ENCODE measurements around the gene CD81. TPM values are rescaled to one million over a fixed set of nuclear protein-coding genes. Genes with fewer than 3 reads are reported as not detected.

The CD81 gene
- total RNA-seq, 3 donors from 2014 or later: 311 to 770 (median 330) TPM

DNA sequence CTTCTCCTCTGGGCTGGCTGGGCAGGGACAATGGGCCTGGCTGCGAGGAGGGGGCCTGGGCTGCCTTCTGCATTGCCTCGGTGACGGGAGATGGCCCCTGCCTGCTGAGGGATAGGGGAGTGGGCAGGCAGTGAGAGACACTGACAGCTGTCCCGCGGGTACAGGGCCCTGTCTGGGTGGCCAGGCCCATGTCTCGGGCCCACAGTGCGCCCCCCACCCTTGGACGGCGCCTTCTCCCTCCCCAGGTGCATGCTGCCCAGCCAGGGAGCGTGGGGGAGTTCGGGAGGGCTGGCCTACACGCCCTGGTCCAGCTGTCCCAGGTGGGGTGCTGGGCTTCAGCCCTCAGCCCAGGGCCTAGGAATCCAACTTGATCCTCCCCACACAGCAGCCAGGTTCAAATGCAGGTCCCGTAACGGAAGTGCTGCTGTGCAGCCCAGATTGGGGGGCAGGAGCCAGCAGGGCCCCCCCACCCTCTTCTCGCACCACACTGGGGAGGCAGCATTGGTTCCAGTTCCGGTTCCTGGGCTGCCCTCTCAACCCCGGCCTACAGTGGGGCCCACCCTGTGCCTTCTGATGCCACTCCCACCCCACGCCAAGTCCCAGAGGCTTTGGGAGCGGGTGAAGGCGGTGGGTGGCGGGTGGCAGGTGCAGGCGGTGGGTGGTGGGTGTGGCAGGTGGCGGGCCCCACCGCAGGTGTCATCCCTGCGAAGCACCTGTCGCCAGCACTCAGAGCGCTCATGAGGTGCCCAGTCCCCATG, 16.2 kb downstream of the CD81 start:
- H3K27ac ChIP-seq: peak overlapping the region; percentile 35 to 85
- peaks cover 6% of the 10 kb centered on the region for H3K36me3 ChIP-seq
- no peaks in the 10 kb centered on the region for H3K9me3 ChIP-seq
- no peak for DNase-seq (ENCODE audit: low spot score in 2 of 2)
- no peak for TF ChIP-seq POLR2A (IDR thresholded peaks at IDR 0.05)
- TF ChIP-seq POLR2AphosphoS5 (IDR thresholded peaks at IDR 0.05): no peak
- TF ChIP-seq, protein P1, sequence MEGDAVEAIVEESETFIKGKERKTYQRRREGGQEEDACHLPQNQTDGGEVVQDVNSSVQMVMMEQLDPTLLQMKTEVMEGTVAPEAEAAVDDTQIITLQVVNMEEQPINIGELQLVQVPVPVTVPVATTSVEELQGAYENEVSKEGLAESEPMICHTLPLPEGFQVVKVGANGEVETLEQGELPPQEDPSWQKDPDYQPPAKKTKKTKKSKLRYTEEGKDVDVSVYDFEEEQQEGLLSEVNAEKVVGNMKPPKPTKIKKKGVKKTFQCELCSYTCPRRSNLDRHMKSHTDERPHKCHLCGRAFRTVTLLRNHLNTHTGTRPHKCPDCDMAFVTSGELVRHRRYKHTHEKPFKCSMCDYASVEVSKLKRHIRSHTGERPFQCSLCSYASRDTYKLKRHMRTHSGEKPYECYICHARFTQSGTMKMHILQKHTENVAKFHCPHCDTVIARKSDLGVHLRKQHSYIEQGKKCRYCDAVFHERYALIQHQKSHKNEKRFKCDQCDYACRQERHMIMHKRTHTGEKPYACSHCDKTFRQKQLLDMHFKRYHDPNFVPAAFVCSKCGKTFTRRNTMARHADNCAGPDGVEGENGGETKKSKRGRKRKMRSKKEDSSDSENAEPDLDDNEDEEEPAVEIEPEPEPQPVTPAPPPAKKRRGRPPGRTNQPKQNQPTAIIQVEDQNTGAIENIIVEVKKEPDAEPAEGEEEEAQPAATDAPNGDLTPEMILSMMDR (IDR thresholded peaks at IDR 0.05): no peak
- intact Hi-C loops (cut with DNase I; ENCODE audit: low total_unique reads): no loop called here
- H3K27me3 ChIP-seq: no peaks in the 10 kb centered on the region
- no peak overlapping the region for H3K4me3 ChIP-seq
- H3K4me1 ChIP-seq: peaks cover 13 to 25% of the 10 kb centered on the region in 2 donors

DNA sequence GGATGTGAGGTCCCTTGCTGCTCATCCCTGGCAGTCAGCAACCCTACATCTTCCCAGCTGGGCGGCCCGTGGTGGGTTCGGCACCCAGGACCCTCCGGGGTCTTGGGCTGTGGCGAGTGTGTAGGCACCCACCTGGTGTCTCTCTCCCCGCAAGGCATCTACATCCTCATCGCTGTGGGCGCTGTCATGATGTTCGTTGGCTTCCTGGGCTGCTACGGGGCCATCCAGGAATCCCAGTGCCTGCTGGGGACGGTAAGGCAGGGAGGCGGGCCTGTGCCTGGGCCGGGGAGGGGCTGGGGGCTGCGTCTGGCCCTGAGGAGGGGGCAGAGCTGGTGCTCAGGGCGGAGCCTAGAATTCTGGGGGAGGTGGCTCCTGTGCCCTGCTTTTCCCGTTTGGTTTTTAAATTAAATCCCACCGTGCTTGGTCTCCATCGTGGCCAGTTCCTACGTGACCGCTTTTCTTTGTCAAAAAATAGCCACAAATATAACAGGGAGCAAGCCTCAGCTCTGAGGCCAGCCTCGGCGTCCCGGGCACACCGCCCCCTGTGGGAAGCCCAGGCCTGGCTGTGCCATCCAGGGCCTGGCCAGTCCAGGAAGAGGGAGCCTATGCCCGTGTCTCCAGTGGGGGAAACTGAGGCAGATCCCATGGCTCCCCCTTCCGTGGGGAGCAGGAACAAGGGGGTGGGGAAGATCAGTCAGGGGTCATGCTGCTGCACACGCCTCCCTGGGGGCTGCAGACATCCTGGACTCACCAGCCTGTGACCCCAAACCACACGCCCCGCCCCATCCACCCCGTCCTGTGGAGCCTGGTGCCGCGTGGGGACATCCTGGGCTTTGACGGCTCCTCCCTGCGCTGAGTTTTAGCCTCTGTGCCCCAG, 17.1 kb downstream of the CD81 start:
- H3K36me3 ChIP-seq: peaks cover 6% of the 10 kb centered on the region
- no peaks in the 10 kb centered on the region for H3K9me3 ChIP-seq
- peak overlapping the region in 1 of 2 donors; percentile 85 for H3K27ac ChIP-seq
- intact Hi-C loops (cut with DNase I; ENCODE audit: low total_unique reads): no loop called here
- no peak for DNase-seq (ENCODE audit: low spot score in 2 of 2)
- H3K27me3 ChIP-seq: no peaks in the 10 kb centered on the region
- no peak overlapping the region for H3K4me3 ChIP-seq
- peaks cover 6 to 16% of the 10 kb centered on the region in 2 donors for H3K4me1 ChIP-seq
- TF ChIP-seq POLR2A (IDR thresholded peaks at IDR 0.05) (no peak), POLR2AphosphoS5 (IDR thresholded peaks at IDR 0.05) (no peak)
- TF ChIP-seq, protein P1 (IDR thresholded peaks at IDR 0.05): no peak

DNA sequence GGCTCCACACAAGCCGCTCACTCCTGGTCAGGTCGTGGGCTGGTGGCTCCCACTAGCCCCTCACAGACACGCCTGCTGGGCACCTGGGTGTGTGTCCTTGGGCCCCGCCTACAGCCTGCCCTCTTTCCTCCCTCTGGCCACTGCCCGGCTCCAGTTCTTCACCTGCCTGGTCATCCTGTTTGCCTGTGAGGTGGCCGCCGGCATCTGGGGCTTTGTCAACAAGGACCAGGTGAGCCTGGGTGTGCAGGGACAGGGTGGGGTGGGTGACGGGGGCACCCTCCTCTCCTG, 17.7 kb downstream of the CD81 start:
- Histone ChIP-seq H3K4me1 (peaks cover 4 to 11% of the 10 kb centered on the region in 2 donors), H3K36me3 (peaks cover 6% of the 10 kb centered on the region), H3K9me3 (no peaks in the 10 kb centered on the region), H3K27ac (peak overlapping the region in 1 of 2 donors; percentile 25), H3K4me3 (no peak overlapping the region), H3K27me3 (no peaks in the 10 kb centered on the region)
- intact Hi-C loops (cut with DNase I; ENCODE audit: low total_unique reads): no loop called here
- TF ChIP-seq POLR2A (IDR thresholded peaks at IDR 0.05) (no peak), POLR2AphosphoS5 (IDR thresholded peaks at IDR 0.05) (no peak)
- TF ChIP-seq, protein P1 (IDR thresholded peaks at IDR 0.05): no peak
- no peak for DNase-seq (ENCODE audit: low spot score in 2 of 2)

DNA sequence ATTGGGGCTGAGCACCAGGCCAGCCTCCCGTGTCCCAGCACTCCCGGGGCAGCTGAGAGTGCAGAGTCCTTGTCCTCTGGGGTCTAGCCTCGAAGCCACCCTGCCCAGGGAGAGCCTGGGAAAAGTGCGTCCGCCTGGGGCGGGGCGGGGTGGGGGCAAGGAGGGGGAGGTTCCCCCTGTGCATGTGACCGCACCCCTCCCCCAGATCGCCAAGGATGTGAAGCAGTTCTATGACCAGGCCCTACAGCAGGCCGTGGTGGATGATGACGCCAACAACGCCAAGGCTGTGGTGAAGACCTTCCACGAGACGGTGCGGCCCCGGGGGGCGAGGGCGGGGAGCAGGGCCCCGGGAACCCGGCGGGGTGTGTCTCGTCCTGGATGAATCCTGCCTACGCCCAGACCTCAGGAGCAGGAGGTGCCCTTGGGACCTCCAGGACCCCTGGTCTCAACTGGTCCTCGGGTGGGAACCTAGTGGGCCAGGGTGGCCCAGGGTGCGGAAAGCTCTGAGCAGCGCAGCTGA, 18.2 kb downstream of the CD81 start:
- H3K4me1 ChIP-seq: peaks cover 4 to 9% of the 10 kb centered on the region in 2 donors
- no peaks in the 10 kb centered on the region for H3K27me3 ChIP-seq
- H3K4me3 ChIP-seq: no peak overlapping the region
- H3K36me3 ChIP-seq: peaks cover 6% of the 10 kb centered on the region
- H3K9me3 ChIP-seq: no peaks in the 10 kb centered on the region
- no peak for DNase-seq (ENCODE audit: low spot score in 2 of 2)
- intact Hi-C loops (cut with DNase I; ENCODE audit: low total_unique reads): no loop called here
- no peak overlapping the region for H3K27ac ChIP-seq
- no peak for TF ChIP-seq POLR2A (IDR thresholded peaks at IDR 0.05)
- TF ChIP-seq POLR2AphosphoS5 (IDR thresholded peaks at IDR 0.05): no peak
- TF ChIP-seq, protein P1 (IDR thresholded peaks at IDR 0.05): no peak

DNA sequence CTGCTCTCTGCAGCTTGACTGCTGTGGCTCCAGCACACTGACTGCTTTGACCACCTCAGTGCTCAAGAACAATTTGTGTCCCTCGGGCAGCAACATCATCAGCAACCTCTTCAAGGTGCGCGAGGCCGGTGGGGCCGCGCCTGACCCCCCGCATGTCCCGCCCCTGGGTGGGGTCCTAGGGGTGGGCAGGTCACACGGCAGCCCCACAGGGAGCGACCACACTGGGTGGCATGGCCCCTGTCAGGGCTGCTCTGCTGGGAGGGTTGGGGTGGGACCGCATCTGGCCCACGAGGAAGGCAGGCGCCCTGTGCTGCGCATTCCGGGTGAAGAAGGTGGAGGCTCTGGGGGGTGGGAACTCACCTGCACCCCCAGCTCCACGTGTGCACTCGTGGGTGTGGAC, 18.7 kb downstream of the CD81 start:
- H3K4me1 ChIP-seq: peaks cover 3 to 4% of the 10 kb centered on the region in 2 donors

More for the DNA sequence above, 18.7 kb downstream of the CD81 start:
- intact Hi-C loops (cut with DNase I; ENCODE audit: low total_unique reads): no loop called here
- no peaks in the 10 kb centered on the region for H3K9me3 ChIP-seq
- H3K36me3 ChIP-seq: peaks cover 6% of the 10 kb centered on the region
- no peaks in the 10 kb centered on the region for H3K27me3 ChIP-seq
- TF ChIP-seq POLR2A (IDR thresholded peaks at IDR 0.05) (no peak), POLR2AphosphoS5 (IDR thresholded peaks at IDR 0.05) (no peak)
- TF ChIP-seq, protein P1 (IDR thresholded peaks at IDR 0.05): no peak
- H3K4me3 ChIP-seq: no peak overlapping the region
- DNase-seq (ENCODE audit: low spot score in 2 of 2): no peak
- H3K27ac ChIP-seq: no peak overlapping the region
